DOHH2 (cell line): ENCODE measurements around the gene SNRK.

Experiments
- H3F3A ChIP-seq: fragments of 200-600 bp; sonication (generic), shearing (Covaris generic); 2 replicates; pipeline ENCODE4 v1.6.0; 2016; ENCODE audit warnings: antibody characterized with exemption, mild to moderate bottlenecking; ENCODE audit not compliant: control insufficient read depth, insufficient read depth
- H3K27ac ChIP-seq: fragments of 200-600 bp; sonication (generic); 2 replicates; pipeline ENCODE4 v1.5.1; 2014; ENCODE audit warnings: low read depth, mild to moderate bottlenecking, low read length, moderate library complexity
- H3K27me3 ChIP-seq: fragments of 200-600 bp; sonication (generic); 2 replicates; pipeline ENCODE4 v1.6.1; 2014; ENCODE audit warnings: mild to moderate bottlenecking, low read length, mixed read lengths; ENCODE audit not compliant: control insufficient read depth
- H3K36me3 ChIP-seq: fragments of 200-600 bp; sonication (generic); 2 replicates; pipeline ENCODE4 v1.6.1; 2014; ENCODE audit warnings: mild to moderate bottlenecking, low read length, moderate library complexity, mixed read lengths; ENCODE audit not compliant: control insufficient read depth
- H3K4me1 ChIP-seq: fragments of 200-600 bp; sonication (generic); 2 replicates; pipeline ENCODE4 v1.6.1; 2014; ENCODE audit warnings: mild to moderate bottlenecking, low read length, mixed read lengths; ENCODE audit not compliant: control insufficient read depth
- H3K4me2 ChIP-seq: fragments of 200-600 bp; sonication (generic); 2 replicates; pipeline ENCODE4 v1.6.0; 2014; ENCODE audit warnings: mild to moderate bottlenecking, low read length, moderate library complexity
- H3K4me3 ChIP-seq: fragments of 200-600 bp; sonication (generic); 2 replicates; pipeline ENCODE4 v1.5.1; 2014; ENCODE audit warnings: mild to moderate bottlenecking, low read length, mixed read lengths
- H3K79me2 ChIP-seq: fragments of 200-600 bp; sonication (generic); 2 replicates; pipeline ENCODE4 v1.6.1; 2014; ENCODE audit warnings: mild to moderate bottlenecking, low read length, mixed read lengths; ENCODE audit not compliant: control insufficient read depth
- H3K9me2 ChIP-seq: fragments of 200-600 bp; sonication (generic); replicated peaks from 2 replicates; pipeline ENCODE4 v1.6.1; 2014; ENCODE audit warnings: mild to moderate bottlenecking, low read length, mixed read lengths; ENCODE audit not compliant: control insufficient read depth
- H3K9me3 ChIP-seq: fragments of 200-600 bp; sonication (generic); 2 replicates; pipeline ENCODE4 v1.6.1; 2014; ENCODE audit warnings: antibody characterized with exemption, low read length, mixed read lengths; ENCODE audit not compliant: control insufficient read depth, insufficient read depth
- H4K20me1 ChIP-seq: fragments of 200-600 bp; sonication (generic); 2 replicates; pipeline ENCODE4 v1.6.0; 2014; ENCODE audit warnings: low read depth, mild to moderate bottlenecking, antibody characterized with exemption, low read length, moderate library complexity; ENCODE audit not compliant: control insufficient read depth, insufficient read depth
- CTCF ChIP-seq: fragments of 200-600 bp; sonication (generic); IDR thresholded peaks from one replicate; pipeline ENCODE4 v1.5.1; 2014; ENCODE audit warnings: antibody characterized with exemption, mild to moderate bottlenecking, low read depth, low read length; ENCODE audit not compliant: poor library complexity, severe bottlenecking
- EZH2phosphoT487 ChIP-seq: fragments of 200-600 bp; sonication (generic); IDR thresholded peaks from 2 replicates; pipeline ENCODE4 v1.6.1; 2017; ENCODE audit warnings: borderline replicate concordance, mild to moderate bottlenecking, antibody characterized with exemption, low read length, moderate library complexity, mixed read lengths

The SNRK gene

GRCh38 chr3:43366885-43367284 lies 80.5 kb downstream of the SNRK start:
- no peaks in the 10 kb centered on the region for H3K4me1 ChIP-seq
- no peaks in the 10 kb centered on the region for H3K9me2 ChIP-seq
- H3F3A ChIP-seq: no peaks in the 10 kb centered on the region
- H3K9me3 ChIP-seq: no peaks in the 10 kb centered on the region
- H3K4me3 ChIP-seq: no peak overlapping the region
- H3K79me2 ChIP-seq: no peaks in the 10 kb centered on the region
- TF ChIP-seq EZH2phosphoT487 (no peak), CTCF (no peak)
- H3K27me3 ChIP-seq: no peaks in the 10 kb centered on the region
- H3K36me3 ChIP-seq: no peaks in the 10 kb centered on the region
- H3K27ac ChIP-seq: no peak overlapping the region
- no peak overlapping the region for H3K4me2 ChIP-seq
- no peaks in the 10 kb centered on the region for H4K20me1 ChIP-seq

GRCh38 chr3:43369404-43370292 lies 83.3 kb downstream of the SNRK start:
- H3K27ac ChIP-seq: no peak overlapping the region
- no peaks in the 10 kb centered on the region for H3K36me3 ChIP-seq
- no peaks in the 10 kb centered on the region for H3K27me3 ChIP-seq
- no peaks in the 10 kb centered on the region for H3K4me1 ChIP-seq
- TF ChIP-seq EZH2phosphoT487 (no peak), CTCF (no peak)
- no peaks in the 10 kb centered on the region for H4K20me1 ChIP-seq
- H3K4me2 ChIP-seq: no peak overlapping the region
- H3K79me2 ChIP-seq: no peaks in the 10 kb centered on the region
- H3K4me3 ChIP-seq: no peak overlapping the region
- no peaks in the 10 kb centered on the region for H3K9me2 ChIP-seq
- H3K9me3 ChIP-seq: no peaks in the 10 kb centered on the region
- H3F3A ChIP-seq: no peaks in the 10 kb centered on the region

GRCh38 chr3:43370293-43370980 lies 84.1 kb downstream of the SNRK start:
- no peaks in the 10 kb centered on the region for H3K27me3 ChIP-seq
- H3K27ac ChIP-seq: no peak overlapping the region
- H3F3A ChIP-seq: no peaks in the 10 kb centered on the region
- TF ChIP-seq CTCF (no peak), EZH2phosphoT487 (no peak)
- no peaks in the 10 kb centered on the region for H3K9me3 ChIP-seq
- no peaks in the 10 kb centered on the region for H4K20me1 ChIP-seq
- no peaks in the 10 kb centered on the region for H3K36me3 ChIP-seq
- no peak overlapping the region for H3K4me3 ChIP-seq
- H3K4me2 ChIP-seq: no peak overlapping the region
- no peaks in the 10 kb centered on the region for H3K4me1 ChIP-seq
- no peaks in the 10 kb centered on the region for H3K9me2 ChIP-seq
- no peaks in the 10 kb centered on the region for H3K79me2 ChIP-seq
